Esophagus muscularis mucosa (tissue), 4 donors: ENCODE measurements around the gene TMEM9B.

ENCODE experiments used
- CTCF ChIP-seq, 3 experiments: fragments of 200-600 bp in 2 of 3; fragments of 450-650 bp in 1 of 3; sonication (generic) in 2 of 3; IDR thresholded peaks; one replicate each; pipeline ENCODE4 v1.5.1; 2017 to 2019; ENCODE audit warnings: antibody characterized with exemption in 3 of 3, mild to moderate bottlenecking in 2 of 3, moderate library complexity in 1 of 3
- EP300 ChIP-seq: sonication (generic); formaldehyde crosslinking; IDR thresholded peaks from one replicate; pipeline ENCODE4 v1.6.1; 2017; ENCODE audit warnings: antibody characterized with exemption
- POLR2A ChIP-seq: fragments of 450-650 bp; IDR thresholded peaks from one replicate; pipeline ENCODE4 v1.6.1; 2017; ENCODE audit warnings: antibody characterized with exemption, moderate library complexity, mild to moderate bottlenecking, low read depth
- POLR2AphosphoS5 ChIP-seq, 2 donors: sonication (generic); formaldehyde crosslinking; IDR thresholded peaks; one replicate each; pipeline ENCODE4 v1.6.1; 2017; ENCODE audit warnings: antibody characterized with exemption in 2 of 2

DNA sequence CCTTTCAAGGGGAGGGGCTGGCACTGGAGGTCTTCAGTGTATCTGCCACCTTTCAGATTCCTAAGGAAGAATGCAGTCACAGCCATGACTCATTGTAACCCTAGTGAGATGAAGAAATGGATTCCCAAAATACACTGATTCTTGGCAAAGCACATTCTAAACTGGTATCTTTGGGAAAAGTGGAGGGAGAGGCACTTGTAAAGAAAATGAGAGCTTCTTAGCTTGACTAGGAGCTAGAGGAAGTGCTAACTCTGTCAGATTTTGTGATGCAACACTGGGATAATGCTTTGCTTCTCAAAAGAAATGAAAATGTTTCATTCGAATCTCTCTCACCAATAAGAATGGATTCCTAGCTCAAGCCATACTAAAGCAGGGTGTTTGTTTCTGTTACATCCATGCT, 25.2 kb upstream of the TMEM9B start:
- TF ChIP-seq CTCF (IDR thresholded peaks at IDR 0.05) (no peak), POLR2AphosphoS5 (IDR thresholded peaks at IDR 0.05) (no peak), POLR2A (no peak), EP300 (no peak)
